Smooth muscle cell (in vitro differentiated cells): ENCODE results near the gene SKIC3. TPM values are rescaled to one million over a fixed set of nuclear protein-coding genes. Genes with fewer than 3 reads are reported as not detected.
A peak's percentile ranks its signal among the peaks of the same experiment; 100 is the strongest.

ENCODE experiments used
- DNase-seq: peaks from one replicate; lab custom pipeline; 2025; ENCODE audit not compliant: unreplicated experiment; lab: John Stamatoyannopoulos, UW
- H2AFZ ChIP-seq: fragments of 200-600 bp; sonication (generic); 2 replicates; pipeline ENCODE4 v1.6.0; 2016; ENCODE audit warnings: antibody characterized with exemption, low read depth, mild to moderate bottlenecking
- H3F3A ChIP-seq: fragments of 200-600 bp; sonication (generic); 2 replicates; pipeline ENCODE4 v1.6.0; 2017; ENCODE audit warnings: antibody characterized with exemption, low read depth
- H3K27ac ChIP-seq: fragments of 200-600 bp; sonication (generic); 2 replicates; pipeline ENCODE4 v1.5.1; 2016; ENCODE audit warnings: low read depth, mild to moderate bottlenecking
- H3K27me3 ChIP-seq: fragments of 200-600 bp; sonication (generic); 2 replicates; pipeline ENCODE4 v1.6.1; 2016; ENCODE audit warnings: low read depth, mild to moderate bottlenecking
- H3K36me3 ChIP-seq: fragments of 200-600 bp; sonication (generic); 2 replicates; pipeline ENCODE4 v1.5.1; 2016; ENCODE audit warnings: low read depth
- H3K4me1 ChIP-seq: fragments of 200-600 bp; sonication (generic); 2 replicates; pipeline ENCODE4 v1.5.1; 2016; ENCODE audit warnings: low read depth
- H3K4me2 ChIP-seq: fragments of 200-600 bp; sonication (generic); 2 replicates; pipeline ENCODE4 v1.6.0; 2016; ENCODE audit warnings: mild to moderate bottlenecking
- H3K4me3 ChIP-seq: fragments of 200-600 bp; sonication (generic); 2 replicates; pipeline ENCODE4 v1.5.1; 2016; ENCODE audit warnings: mild to moderate bottlenecking
- H3K79me2 ChIP-seq: fragments of 200-600 bp; sonication (generic); 2 replicates; pipeline ENCODE4 v1.6.0; 2016; ENCODE audit warnings: low read depth, mild to moderate bottlenecking
- H3K9ac ChIP-seq: fragments of 200-600 bp; sonication (generic); 2 replicates; pipeline ENCODE4 v1.6.0; 2016; ENCODE audit warnings: low read depth
- H3K9me3 ChIP-seq: fragments of 200-600 bp; sonication (generic); replicated peaks from 2 replicates; pipeline ENCODE4 v1.5.1; 2016; ENCODE audit warnings: low read depth
- H4K20me1 ChIP-seq: fragments of 200-600 bp; sonication (generic); 2 replicates; pipeline ENCODE4 v1.6.0; 2016; ENCODE audit warnings: low read depth
- WGBS: methylation state at CpG from one replicate; pipeline ENCODE4 v1.1.7; 2016; ENCODE audit warnings: low lambda C conversion rate; 5-methylcytosine and 5-hydroxymethylcytosine counted together
- polyA plus RNA-seq: library from polyadenylated mRNA; unstranded; fragments of >200 nt; fragmentation: Nextera tagmentation; extraction: Ambion mirVana; gene quantifications from 2 replicates; pipeline ENCODE4 v1.2.1, GENCODE V29; 2016
- total RNA-seq: library from RNA; depleted of rRNA; stranded (reverse); fragments of >200 nt; gene quantifications from 2 replicates; pipeline ENCODE4 v1.2.3, GENCODE V29; 2014
- TF ChIP-seq, protein P1 (sequence below): fragments of 200-600 bp; sonication (generic); IDR thresholded peaks from 2 replicates; pipeline ENCODE4 v1.5.1; 2017; ENCODE audit warnings: borderline replicate concordance, mild to moderate bottlenecking, antibody characterized with exemption; ENCODE audit not compliant: insufficient read depth, poor library complexity, severe bottlenecking

The SKIC3 gene
- total and polyA plus RNA-seq, 2 experiments from 2014 or later = 34.3 to 94.9 TPM

DNA sequence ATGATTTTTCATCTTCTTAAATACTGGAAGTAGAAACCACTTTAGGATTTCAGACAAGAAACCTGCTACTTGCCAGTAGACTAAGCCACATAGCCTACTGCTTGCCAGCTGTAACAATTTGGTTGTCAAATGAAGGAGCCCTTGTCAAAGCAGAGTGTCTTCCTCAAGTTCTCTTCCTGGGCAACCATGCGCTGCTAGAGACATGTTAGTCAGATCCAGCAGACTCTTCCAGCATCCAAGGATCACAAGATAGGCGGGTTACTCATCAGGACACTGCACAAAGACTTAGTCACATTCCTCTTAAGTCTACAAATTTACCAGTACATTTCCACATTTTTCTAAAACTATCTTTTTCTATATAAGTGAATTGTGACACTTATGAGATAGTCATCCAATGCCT lies 24.4 kb downstream of the SKIC3 start:
- peak overlapping the region; percentile 69 for H3K27ac ChIP-seq
- H3K4me2 ChIP-seq = peak overlapping the region; percentile 16
- no peak overlapping the region for H3K4me3 ChIP-seq
- TF ChIP-seq, protein P1, sequence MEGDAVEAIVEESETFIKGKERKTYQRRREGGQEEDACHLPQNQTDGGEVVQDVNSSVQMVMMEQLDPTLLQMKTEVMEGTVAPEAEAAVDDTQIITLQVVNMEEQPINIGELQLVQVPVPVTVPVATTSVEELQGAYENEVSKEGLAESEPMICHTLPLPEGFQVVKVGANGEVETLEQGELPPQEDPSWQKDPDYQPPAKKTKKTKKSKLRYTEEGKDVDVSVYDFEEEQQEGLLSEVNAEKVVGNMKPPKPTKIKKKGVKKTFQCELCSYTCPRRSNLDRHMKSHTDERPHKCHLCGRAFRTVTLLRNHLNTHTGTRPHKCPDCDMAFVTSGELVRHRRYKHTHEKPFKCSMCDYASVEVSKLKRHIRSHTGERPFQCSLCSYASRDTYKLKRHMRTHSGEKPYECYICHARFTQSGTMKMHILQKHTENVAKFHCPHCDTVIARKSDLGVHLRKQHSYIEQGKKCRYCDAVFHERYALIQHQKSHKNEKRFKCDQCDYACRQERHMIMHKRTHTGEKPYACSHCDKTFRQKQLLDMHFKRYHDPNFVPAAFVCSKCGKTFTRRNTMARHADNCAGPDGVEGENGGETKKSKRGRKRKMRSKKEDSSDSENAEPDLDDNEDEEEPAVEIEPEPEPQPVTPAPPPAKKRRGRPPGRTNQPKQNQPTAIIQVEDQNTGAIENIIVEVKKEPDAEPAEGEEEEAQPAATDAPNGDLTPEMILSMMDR = no peak
- no peak overlapping the region for H3K9ac ChIP-seq
- 67% methylated on average over 2 of the region's 2 CpGs for WGBS
- H3K79me2 ChIP-seq = peaks cover 11% of the 10 kb centered on the region
- no peak for DNase-seq
- H3K9me3 ChIP-seq = no peaks in the 10 kb centered on the region
- H3K4me1 ChIP-seq = no peaks in the 10 kb centered on the region
- H4K20me1 ChIP-seq = no peaks in the 10 kb centered on the region
- no peaks in the 10 kb centered on the region for H3K27me3 ChIP-seq
- peaks cover 9% of the 10 kb centered on the region for H3K36me3 ChIP-seq
- H2AFZ ChIP-seq = no peak overlapping the region
- H3F3A ChIP-seq = no peaks in the 10 kb centered on the region

DNA sequence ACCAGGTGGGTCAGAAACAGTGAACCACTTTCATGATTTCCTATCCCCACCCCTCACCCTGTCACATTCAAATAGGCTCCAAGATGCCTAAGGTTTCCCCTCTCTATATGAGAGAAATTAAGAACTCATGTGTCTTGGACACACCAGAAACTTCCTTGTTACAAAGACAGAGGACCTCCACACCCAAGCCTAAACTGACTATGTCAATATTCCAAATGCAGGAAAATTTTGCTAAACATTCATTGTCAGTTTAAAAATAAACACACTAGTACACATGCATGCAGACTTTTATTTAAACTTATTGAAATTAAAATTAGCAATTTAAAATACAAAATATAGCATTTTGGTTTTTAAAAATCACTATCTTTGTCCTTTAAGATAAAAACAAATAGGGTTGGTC lies 26.2 kb downstream of the SKIC3 start:
- Histone ChIP-seq H3K9ac (no peak overlapping the region), H3F3A (no peaks in the 10 kb centered on the region), H3K4me2 (no peak overlapping the region), H3K4me1 (no peaks in the 10 kb centered on the region), H4K20me1 (no peaks in the 10 kb centered on the region), H3K79me2 (peaks cover 11% of the 10 kb centered on the region), H3K36me3 (peaks cover 14% of the 10 kb centered on the region), H3K9me3 (no peaks in the 10 kb centered on the region), H2AFZ (no peak overlapping the region), H3K27me3 (no peaks in the 10 kb centered on the region), H3K27ac (no peak overlapping the region), H3K4me3 (no peak overlapping the region)
- TF ChIP-seq, protein P1 = no peak
- no peak for DNase-seq

DNA sequence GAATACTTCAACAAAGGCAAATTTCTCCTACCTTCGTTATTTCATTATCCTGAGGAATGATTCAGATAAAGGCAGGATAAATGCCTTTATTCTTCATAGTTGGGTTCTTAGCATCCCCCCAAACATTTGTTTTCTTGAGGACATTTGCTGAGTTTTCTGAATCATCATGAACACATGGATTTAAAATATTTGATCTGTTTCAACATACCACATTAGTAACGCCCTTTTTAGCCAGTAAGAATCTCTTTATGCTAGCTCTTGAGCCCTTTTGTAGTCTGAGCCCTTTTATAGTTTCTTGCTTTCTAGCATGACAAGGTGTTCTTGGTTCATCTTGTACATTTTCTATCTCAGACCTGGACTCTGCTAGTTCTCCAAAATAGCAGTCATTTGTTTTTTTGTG lies 27.9 kb downstream of the SKIC3 start:
- no peak overlapping the region for H3K9ac ChIP-seq
- H3K4me3 ChIP-seq = no peak overlapping the region
- H3K27me3 ChIP-seq = no peaks in the 10 kb centered on the region
- no peak overlapping the region for H2AFZ ChIP-seq
- H3K4me2 ChIP-seq = no peak overlapping the region
- peaks cover 3% of the 10 kb centered on the region for H3K79me2 ChIP-seq
- TF ChIP-seq, protein P1 = no peak
- no peaks in the 10 kb centered on the region for H3K4me1 ChIP-seq
- no peak for DNase-seq
- no peaks in the 10 kb centered on the region for H3F3A ChIP-seq
- H4K20me1 ChIP-seq = no peaks in the 10 kb centered on the region
- H3K36me3 ChIP-seq = peaks cover 18% of the 10 kb centered on the region
- no peak overlapping the region for H3K27ac ChIP-seq
- 94% methylated on average over 2 of the region's 2 CpGs for WGBS
- no peaks in the 10 kb centered on the region for H3K9me3 ChIP-seq

DNA sequence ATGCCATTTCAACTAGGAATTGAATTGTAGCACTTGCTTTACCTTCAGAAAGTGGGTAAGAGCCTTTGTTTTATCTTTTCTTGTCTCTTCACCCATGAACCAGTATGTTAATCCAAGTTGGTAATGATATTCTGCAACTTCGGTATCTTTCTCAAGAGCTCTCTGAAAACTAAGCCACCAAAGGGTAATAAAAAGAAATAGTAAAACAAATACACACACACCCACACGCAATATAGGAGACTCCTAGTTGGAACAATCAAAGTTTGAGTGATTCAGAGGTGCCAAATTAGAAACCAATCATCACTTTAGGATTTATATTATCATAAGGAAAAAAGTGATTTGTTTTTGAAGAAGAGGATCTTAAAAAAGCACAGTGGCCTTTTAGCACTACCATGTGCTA lies 30.4 kb downstream of the SKIC3 start:
- no peak for DNase-seq
- Histone ChIP-seq H3K27ac (no peak overlapping the region), H3K36me3 (peaks cover 33% of the 10 kb centered on the region), H3K9me3 (no peaks in the 10 kb centered on the region), H3K27me3 (no peaks in the 10 kb centered on the region), H3K4me3 (no peak overlapping the region), H3K4me1 (no peaks in the 10 kb centered on the region), H3F3A (no peaks in the 10 kb centered on the region), H2AFZ (no peak overlapping the region), H3K4me2 (no peak overlapping the region), H4K20me1 (no peaks in the 10 kb centered on the region), H3K79me2 (no peaks in the 10 kb centered on the region), H3K9ac (no peak overlapping the region)
- 73% methylated on average over 2 of the region's 2 CpGs for WGBS
- TF ChIP-seq, protein P1 = no peak
